HepG2 (cell line): Measurements from ENCODE around the gene VWC2L. TPM values are rescaled to one million over a fixed set of nuclear protein-coding genes. Genes with fewer than 3 reads are reported as not detected.
A peak's percentile ranks its signal among the peaks of the same experiment; 100 is the strongest.

Experiments
- CBX5 ChIP-seq: sonication (generic); formaldehyde crosslinking; IDR thresholded peaks from 2 replicates; pipeline ENCODE4 v1.4.0; 2020; ENCODE audit warnings: missing genetic modification reagents, borderline replicate concordance
- MTA3 ChIP-seq: sonication (generic); formaldehyde crosslinking; IDR thresholded peaks from 2 replicates; pipeline ENCODE4 v1.4.0; 2020; ENCODE audit warnings: missing genetic modification reagents
- NFIC ChIP-seq: IDR thresholded peaks from 2 replicates; pipeline ENCODE4 v1.6.1; 2012; ENCODE audit warnings: mild to moderate bottlenecking, low read length, inconsistent platforms
- PLRG1 ChIP-seq: fragments of 450-650 bp; conservative IDR thresholded peaks from 2 replicates; pipeline ENCODE4 v1.6.1; 2016
- POLR2AphosphoS2 ChIP-seq: IDR thresholded peaks from 2 replicates; pipeline ENCODE4 v1.6.1; 2011; ENCODE audit warnings: low read depth, low read length, improper control_type of control experiment
- PREB ChIP-seq: sonication (generic); formaldehyde crosslinking; IDR thresholded peaks from 2 replicates; pipeline ENCODE4 v1.4.0; 2020; ENCODE audit warnings: missing genetic modification reagents
- SP5 ChIP-seq: IDR thresholded peaks from 2 replicates; pipeline ENCODE4 v1.6.1; 2016; ENCODE audit warnings: low read depth, borderline replicate concordance
- SRSF1 ChIP-seq: fragments of 200-400 bp; formaldehyde crosslinking; optimal IDR thresholded peaks from 2 replicates; pipeline ENCODE3; 2017; ENCODE audit warnings: mild to moderate bottlenecking, low read depth, low read length, moderate library complexity
- ZBTB46 ChIP-seq: sonication (generic); formaldehyde crosslinking; IDR thresholded peaks from 2 replicates; pipeline ENCODE4 v1.4.0; 2020; ENCODE audit warnings: mild to moderate bottlenecking, missing genetic modification reagents, borderline replicate concordance
- ZNF124 ChIP-seq: sonication (generic); formaldehyde crosslinking; IDR thresholded peaks from 2 replicates; pipeline ENCODE4 v1.4.0; 2020; ENCODE audit warnings: missing genetic modification reagents
- ZNF251 ChIP-seq: sonication (generic); formaldehyde crosslinking; IDR thresholded peaks from 2 replicates; pipeline ENCODE4 v1.9.0; 2021; ENCODE audit warnings: mild to moderate bottlenecking, missing genetic modification reagents
- ZNF564 ChIP-seq: sonication (generic); formaldehyde crosslinking; IDR thresholded peaks from 2 replicates; pipeline ENCODE4 v1.8.1; 2023; ENCODE audit warnings: mild to moderate bottlenecking, missing genetic modification reagents
- ZNF687 ChIP-seq: sonication (generic); formaldehyde crosslinking; IDR thresholded peaks from 2 replicates; pipeline ENCODE4 v1.5.1; 2020; ENCODE audit warnings: mild to moderate bottlenecking, missing genetic modification reagents, moderate library complexity
- ZNF761 ChIP-seq: sonication (generic); formaldehyde crosslinking; conservative IDR thresholded peaks from 2 replicates; pipeline ENCODE4 v1.4.0; 2020; ENCODE audit warnings: mild to moderate bottlenecking, missing genetic modification reagents
- ZNF768 ChIP-seq: sonication (generic); formaldehyde crosslinking; IDR thresholded peaks from 2 replicates; pipeline ENCODE4 v1.4.0; 2020; ENCODE audit warnings: missing genetic modification reagents
- polyA plus RNA-seq, 8 experiments: library from polyadenylated mRNA; depleted of rRNA in 3 of 8; stranded (reverse) in 7 of 8; unstranded in 1 of 8; fragments of >200 nt; fragmentation: Illumina TruSeq in 4 of 8; extraction: Trizol in 4 of 8; gene quantifications; 2 replicates each; pipeline versions ENCODE4 v1.2.1 to v1.2.3, GENCODE V29; 2011 to 2016; ENCODE audit warnings: low read depth in 4 of 8, missing spikeins in 1 of 8, mixed read lengths in 1 of 8; ENCODE audit not compliant: insufficient read depth in 1 of 8
- total RNA-seq, 5 experiments: library from RNA; depleted of rRNA; stranded (reverse); fragments of >200 nt; fragmentation: Illumina TruSeq; extraction: Trizol; gene quantifications; 2 replicates each; pipeline ENCODE4 v1.2.3, GENCODE V29; 2016; ENCODE audit warnings: low read depth in 1 of 5
- TF ChIP-seq, protein P1 (sequence below): IDR thresholded peaks from 2 replicates; pipeline ENCODE4 v1.6.1; 2016; ENCODE audit warnings: mild to moderate bottlenecking, missing biosample characterization, missing genetic modification reagents
- TF ChIP-seq, protein P2 (sequence below): IDR thresholded peaks from 2 replicates; pipeline ENCODE4 v1.6.1; 2016; ENCODE audit warnings: low read depth, borderline replicate concordance
- TF ChIP-seq, protein P3 (sequence below): sonication (generic); formaldehyde crosslinking; IDR thresholded peaks from 2 replicates; pipeline ENCODE4 v1.4.0; 2020; ENCODE audit warnings: missing genetic modification reagents
- TF ChIP-seq, protein P4 (sequence below): sonication (generic); formaldehyde crosslinking; IDR thresholded peaks from 2 replicates; pipeline ENCODE4 v1.8.1; 2023; ENCODE audit warnings: mild to moderate bottlenecking, inconsistent platforms, moderate library complexity, missing genetic modification reagents, borderline replicate concordance

VWC2L gene
- total and polyA plus RNA-seq, 2 of the 13 experiments (the other 11 are each of a cell fraction or from before 2014, with no cell fraction given), result not detected

DNA sequence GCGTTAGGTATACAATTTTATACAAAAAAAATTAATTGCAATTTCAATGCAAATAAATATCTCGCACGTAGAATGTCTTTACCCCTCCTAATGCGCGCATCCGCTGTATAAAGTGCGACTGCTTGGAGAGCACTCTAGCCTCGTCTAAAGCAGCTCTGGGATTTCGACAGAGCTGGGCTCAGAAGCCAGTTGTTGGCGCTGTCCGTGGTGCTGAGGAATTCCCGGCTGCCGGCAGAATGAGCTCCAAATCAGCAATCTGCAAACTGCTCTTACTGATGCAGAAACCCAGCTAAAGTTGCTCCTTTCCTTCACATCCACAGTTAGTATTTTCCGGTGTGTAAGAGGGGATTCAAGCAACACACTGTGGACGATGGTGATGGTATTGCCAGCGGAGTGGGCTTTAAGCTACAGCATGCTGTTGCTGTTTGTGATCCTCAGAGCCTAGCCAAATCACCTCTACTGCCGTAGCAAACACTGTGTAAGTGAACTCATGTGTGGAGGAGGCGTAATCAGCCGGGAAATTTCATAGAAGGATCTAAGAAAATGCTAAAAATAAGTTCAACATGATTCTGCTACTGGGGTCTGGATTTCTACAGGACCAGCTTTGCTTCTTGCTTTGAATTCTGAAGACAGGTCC lies at the start of gene VWC2L (continued):
- peak; percentile 10; the same call in 1 of the 2 replicates for TF ChIP-seq ZNF687
- TF ChIP-seq, protein P1, sequence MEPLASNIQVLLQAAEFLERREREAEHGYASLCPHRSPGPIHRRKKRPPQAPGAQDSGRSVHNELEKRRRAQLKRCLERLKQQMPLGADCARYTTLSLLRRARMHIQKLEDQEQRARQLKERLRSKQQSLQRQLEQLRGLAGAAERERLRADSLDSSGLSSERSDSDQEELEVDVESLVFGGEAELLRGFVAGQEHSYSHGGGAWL, result peak; percentile 86; the same call in 1 of the 2 replicates
- no peak; the same call in 1 of the 2 replicates for TF ChIP-seq SP5 (CRISPR knock-in tag)
- TF ChIP-seq NFIC, result no peak
- no peak for TF ChIP-seq ZBTB46 (CRISPR knock-in tag)
- TF ChIP-seq, protein P2, sequence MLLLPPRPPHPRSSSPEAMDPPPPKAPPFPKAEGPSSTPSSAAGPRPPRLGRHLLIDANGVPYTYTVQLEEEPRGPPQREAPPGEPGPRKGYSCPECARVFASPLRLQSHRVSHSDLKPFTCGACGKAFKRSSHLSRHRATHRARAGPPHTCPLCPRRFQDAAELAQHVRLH, result peak; percentile 94
- no peak for TF ChIP-seq PREB (CRISPR knock-in tag)
- TF ChIP-seq SRSF1, result no peak
- no peak for TF ChIP-seq ZNF251 (CRISPR knock-in tag)
- peak; percentile 90 for TF ChIP-seq ZNF124 (CRISPR knock-in tag)
- peak; percentile 65; the same call in 1 of the 2 replicates for TF ChIP-seq ZNF564 (CRISPR knock-in tag)
- TF ChIP-seq MTA3 (CRISPR knock-in tag), result no peak
- no peak for TF ChIP-seq CBX5 (CRISPR knock-in tag)
- TF ChIP-seq ZNF761 (CRISPR knock-in tag), result no peak
- TF ChIP-seq PLRG1, result no peak
- TF ChIP-seq, protein P3, sequence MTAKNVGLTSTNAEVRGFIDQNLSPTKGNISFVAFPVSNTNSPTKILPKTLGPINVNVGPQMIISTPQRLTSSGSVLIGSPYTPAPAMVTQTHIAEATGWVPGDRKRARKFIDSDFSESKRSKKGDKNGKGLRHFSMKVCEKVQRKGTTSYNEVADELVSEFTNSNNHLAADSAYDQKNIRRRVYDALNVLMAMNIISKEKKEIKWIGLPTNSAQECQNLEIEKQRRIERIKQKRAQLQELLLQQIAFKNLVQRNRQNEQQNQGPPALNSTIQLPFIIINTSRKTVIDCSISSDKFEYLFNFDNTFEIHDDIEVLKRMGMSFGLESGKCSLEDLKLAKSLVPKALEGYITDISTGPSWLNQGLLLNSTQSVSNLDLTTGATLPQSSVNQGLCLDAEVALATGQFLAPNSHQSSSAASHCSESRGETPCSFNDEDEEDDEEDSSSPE (CRISPR knock-in tag), result 0 out of 2 replicates have a peak, but pooled peaks have one; percentile 32
- TF ChIP-seq, protein P4, sequence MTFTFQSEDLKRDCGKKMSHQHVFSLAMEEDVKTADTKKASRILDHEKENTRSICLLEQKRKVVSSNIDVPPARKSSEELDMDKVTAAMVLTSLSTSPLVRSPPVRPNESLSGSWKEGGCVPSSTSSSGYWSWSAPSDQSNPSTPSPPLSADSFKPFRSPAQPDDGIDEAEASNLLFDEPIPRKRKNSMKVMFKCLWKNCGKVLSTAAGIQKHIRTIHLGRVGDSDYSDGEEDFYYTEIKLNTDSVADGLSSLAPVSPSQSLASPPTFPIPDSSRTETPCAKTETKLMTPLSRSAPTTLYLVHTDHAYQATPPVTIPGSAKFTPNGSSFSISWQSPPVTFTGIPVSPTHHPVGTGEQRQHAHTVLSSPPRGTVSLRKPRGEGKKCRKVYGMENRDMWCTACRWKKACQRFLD (CRISPR knock-in tag), result 0 out of 2 replicates have a peak, but pooled peaks have one; percentile 82
- TF ChIP-seq POLR2AphosphoS2, result no peak
- TF ChIP-seq ZNF768 (CRISPR knock-in tag), result no peak; the same call in 1 of the 2 replicates
